ENCODE data around the gene TGM1. TPM values are rescaled to one million over a fixed set of nuclear protein-coding genes. Genes with fewer than 3 reads are reported as not detected.
"Not testable (repeated sequence)": the region's sequence is repeated elsewhere in the genome, so short reads cannot be mapped to it uniquely, and the experiment has no call there.

TGM1 gene
- total and polyA plus RNA-seq, 2 experiments from 2014 or later: 0.33 to 1.5 TPM

- DNase-seq (ENCODE audit: low spot score): no peak
- Histone ChIP-seq H3K4me3 (no peak overlapping the region), H3K4me2 (no peak overlapping the region), H3K27ac (no peak overlapping the region), H3K79me2 (peaks cover 86% of the 10 kb centered on the region), H3K27me3 (no peaks in the 10 kb centered on the region), H3K36me3 (replicated peaks; ENCODE audit: insufficient read depth, low read depth) (no peaks in the 10 kb centered on the region), H3K9me2 (replicated peaks; ENCODE audit: insufficient read depth) (no peaks in the 10 kb centered on the region), H2AFZ (no peak overlapping the region), H3K9me3 (ENCODE audit: low read depth) (no peaks in the 10 kb centered on the region), H3K4me1 (ENCODE audit: insufficient read depth) (peaks cover 15% of the 10 kb centered on the region), H4K20me1 (ENCODE audit: insufficient read depth, poor library complexity, severe bottlenecking) (no peaks in the 10 kb centered on the region)
- WGBS (ENCODE audit: low lambda C conversion rate, missing lambda C conversion rate): 100% methylated on average over 1 of the region's 1 CpG
- TF ChIP-seq CTCF (IDR thresholded peaks at IDR 0.05; ENCODE audit: poor library complexity): no peak
- no peak for TF ChIP-seq EZH2phosphoT487 (IDR thresholded peaks at IDR 0.05; ENCODE audit: low read depth, severe bottlenecking, unreplicated experiment)
- no peak for TF ChIP-seq EZH2 (IDR thresholded peaks at IDR 0.05; ENCODE audit: borderline replicate concordance)
Observed at GRCh38 chr14:24228902-24229301, 34.1 kb downstream of the TGM1 start.

GRCh38 chr14:24226473-24226872 lies 36.5 kb downstream of the TGM1 start:
- no peak for DNase-seq (ENCODE audit: low spot score)
- Histone ChIP-seq H3K9me2 (replicated peaks; ENCODE audit: insufficient read depth) (no peaks in the 10 kb centered on the region), H3K4me1 (ENCODE audit: insufficient read depth) (peaks cover 7% of the 10 kb centered on the region), H3K9me3 (ENCODE audit: low read depth) (no peaks in the 10 kb centered on the region), H3K27ac (no peak overlapping the region), H3K79me2 (peaks cover 94% of the 10 kb centered on the region), H3K4me3 (no peak overlapping the region), H3K27me3 (no peaks in the 10 kb centered on the region), H3K4me2 (no peak overlapping the region), H3K36me3 (replicated peaks; ENCODE audit: insufficient read depth, low read depth) (no peaks in the 10 kb centered on the region), H2AFZ (no peak overlapping the region), H4K20me1 (ENCODE audit: insufficient read depth, poor library complexity, severe bottlenecking) (peaks cover 5% of the 10 kb centered on the region)
- no peak for TF ChIP-seq EZH2 (IDR thresholded peaks at IDR 0.05; ENCODE audit: borderline replicate concordance)
- no peak for TF ChIP-seq CTCF (IDR thresholded peaks at IDR 0.05; ENCODE audit: poor library complexity)
- no peak for TF ChIP-seq EZH2phosphoT487 (IDR thresholded peaks at IDR 0.05; ENCODE audit: low read depth, severe bottlenecking, unreplicated experiment)
- 91% methylated on average over 1 of the region's 1 CpG for WGBS (ENCODE audit: low lambda C conversion rate, missing lambda C conversion rate)

- Histone ChIP-seq H3K27ac (no peak overlapping the region), H3K79me2 (peaks cover 96% of the 10 kb centered on the region), H2AFZ (no peak overlapping the region), H4K20me1 (ENCODE audit: insufficient read depth, poor library complexity, severe bottlenecking) (peaks cover 5% of the 10 kb centered on the region), H3K4me1 (ENCODE audit: insufficient read depth) (no peaks in the 10 kb centered on the region), H3K27me3 (no peaks in the 10 kb centered on the region), H3K4me2 (no peak overlapping the region), H3K9me3 (ENCODE audit: low read depth) (no peaks in the 10 kb centered on the region), H3K9me2 (replicated peaks; ENCODE audit: insufficient read depth) (no peaks in the 10 kb centered on the region), H3K4me3 (no peak overlapping the region), H3K36me3 (replicated peaks; ENCODE audit: insufficient read depth, low read depth) (no peaks in the 10 kb centered on the region)
- WGBS (ENCODE audit: low lambda C conversion rate, missing lambda C conversion rate): 97% methylated on average over 7 of the region's 7 CpGs
- no peak for DNase-seq (ENCODE audit: low spot score)
- TF ChIP-seq EZH2 (IDR thresholded peaks at IDR 0.05; ENCODE audit: borderline replicate concordance) (no peak), EZH2phosphoT487 (IDR thresholded peaks at IDR 0.05; ENCODE audit: low read depth, severe bottlenecking, unreplicated experiment) (no peak), CTCF (IDR thresholded peaks at IDR 0.05; ENCODE audit: poor library complexity) (no peak)
Observed at GRCh38 chr14:24224618-24225071, 38.3 kb downstream of the TGM1 start.

GRCh38 chr14:24222987-24223386 lies 40.0 kb downstream of the TGM1 start:
- H3K4me3 ChIP-seq; H2AFZ ChIP-seq; H3K27ac ChIP-seq; H4K20me1 ChIP-seq (ENCODE audit: insufficient read depth, poor library complexity, severe bottlenecking); H3K4me2 ChIP-seq; DNase-seq (ENCODE audit: low spot score); H3K9me3 ChIP-seq (ENCODE audit: low read depth); H3K36me3 ChIP-seq (replicated peaks; ENCODE audit: insufficient read depth, low read depth); H3K9me2 ChIP-seq (replicated peaks; ENCODE audit: insufficient read depth); H3K27me3 ChIP-seq; H3K4me1 ChIP-seq (ENCODE audit: insufficient read depth): not testable (repeated sequence)
- peaks cover 90% of the 10 kb centered on the region for H3K79me2 ChIP-seq
- 99% methylated on average over 4 of the region's 4 CpGs for WGBS (ENCODE audit: low lambda C conversion rate, missing lambda C conversion rate)

Measured in hepatocyte (in vitro differentiated cells).